K562 (cell line): ENCODE results near the gene CORO2A. TPM values are rescaled to one million over a fixed set of nuclear protein-coding genes. Genes with fewer than 3 reads are reported as not detected.

Source experiments
- ATAC-seq: fragments of 200-7000 bp; cut with Tn5 transposase; 3 replicates; pipeline ENCODE4 v1.9.1; 2020; ENCODE audit warnings: moderate library complexity
- BruUV-seq: library from RNA; stranded (reverse); fragments of 400-500 nt; replicated peaks from 2 replicates; lab custom pipeline; 2021; lab: Mats Ljungman, UMichigan
- CTCF ChIA-PET: fragments of 300-600 bp; formaldehyde crosslinking; extraction: SDS; loops from one replicate; lab custom pipeline; 2021; ENCODE audit warnings: low intra/inter-chr PET ratio; lab: Yijun Ruan, JAX
- POLR2A ChIA-PET: fragments of 300-600, 350-650 bp; sonication (Branson Sonifier 250); formaldehyde crosslinking; extraction: SDS; loops from one replicate; lab custom pipeline; 2021; ENCODE audit warnings: antibody characterized with exemption, inconsistent platforms; lab: Yijun Ruan, JAX
- DNase-seq, 4 experiments: peaks; one replicate each; pipeline versions ENCODE4 v3.0.0 to v3.0.0-alpha.2; 2011 to 2018; ENCODE audit warnings: low spot score in 3 of 4, mixed read lengths in 3 of 4; ENCODE audit errors: extremely low read depth in 1 of 4
- FAIRE-seq: peaks from 2 replicates; lab custom pipeline; 2011; peaks lifted over from hg19 to GRCh38; lab: Jason Lieb, UNC
- H2AFZ ChIP-seq: 2 replicates; pipeline ENCODE4 v1.6.0; 2011; ENCODE audit warnings: low read depth, low read length, control low read depth, inconsistent platforms
- H3K27ac ChIP-seq: fragments of 200-600 bp; 3 replicates; pipeline ENCODE4 v1.8.0; 2011; ENCODE audit warnings: low read depth, mild to moderate bottlenecking, control low read depth, inconsistent platforms, low read length, moderate library complexity, mixed read lengths; ENCODE audit errors: extremely low read depth
- H3K27me3 ChIP-seq, 2 experiments: fragments of 300-600 bp in 1 of 2; 2 replicates in 1 of 2; 3 replicates in 1 of 2; pipeline versions ENCODE4 v1.6.0 to v1.8.0; 2011; ENCODE audit warnings: inconsistent platforms in 2 of 2, low read length in 2 of 2, mild to moderate bottlenecking in 1 of 2, mixed read lengths in 1 of 2, moderate library complexity in 1 of 2; ENCODE audit not compliant: control insufficient read depth in 2 of 2, insufficient read depth in 2 of 2
- H3K36me3 ChIP-seq: fragments of 300-600 bp; 3 replicates; pipeline ENCODE4 v1.8.0; 2011; ENCODE audit warnings: mild to moderate bottlenecking, low read length, inconsistent platforms; ENCODE audit not compliant: control insufficient read depth, insufficient read depth
- H3K4me1 ChIP-seq, 2 experiments: fragments of 200-600 bp in 1 of 2; replicated peaks in 1 of 2; 2 replicates in 1 of 2; 3 replicates in 1 of 2; pipeline versions ENCODE4 v1.5.1 to v1.8.0; 2011; ENCODE audit warnings: inconsistent platforms in 2 of 2, low read length in 2 of 2, mild to moderate bottlenecking in 1 of 2, mixed read lengths in 1 of 2, moderate library complexity in 1 of 2; ENCODE audit not compliant: control insufficient read depth in 2 of 2, insufficient read depth in 2 of 2
- H3K4me2 ChIP-seq: 2 replicates; pipeline ENCODE4 v1.6.1; 2011; ENCODE audit warnings: low read length, control low read depth, inconsistent platforms, mixed read lengths; ENCODE audit not compliant: insufficient read depth
- H3K4me3 ChIP-seq: fragments of 200-600 bp; sonication (generic), shearing (Covaris generic); 2 replicates; pipeline ENCODE4 v1.5.1; 2016; ENCODE audit warnings: control low read depth, inconsistent platforms
- H3K79me2 ChIP-seq: fragments of 200-600 bp; 3 replicates; pipeline ENCODE4 v1.8.0; 2011; ENCODE audit warnings: low read length, inconsistent platforms; ENCODE audit not compliant: control insufficient read depth, insufficient read depth
- H3K9ac ChIP-seq, 2 experiments: 2 replicates each; pipeline versions ENCODE4 v1.6.0 to v1.6.1; 2011; ENCODE audit warnings: low read depth in 2 of 2, low read length in 2 of 2, control low read depth in 1 of 2, inconsistent platforms in 1 of 2, mild to moderate bottlenecking in 1 of 2, mixed read lengths in 1 of 2; ENCODE audit not compliant: insufficient read depth in 1 of 2
- H3K9me1 ChIP-seq: one replicate; pipeline ENCODE4 v1.6.0; 2011; ENCODE audit warnings: inconsistent platforms, mild to moderate bottlenecking, low read length, moderate library complexity; ENCODE audit not compliant: control insufficient read depth, insufficient read depth
- H3K9me3 ChIP-seq: replicated peaks from 2 replicates; pipeline ENCODE4 v1.5.1; 2011; ENCODE audit warnings: low read depth, low read length, inconsistent platforms; ENCODE audit not compliant: control insufficient read depth, insufficient read depth
- H4K20me1 ChIP-seq: replicated peaks from 2 replicates; pipeline ENCODE4 v1.6.1; 2011; ENCODE audit warnings: low read length, inconsistent platforms, mixed read lengths; ENCODE audit not compliant: control insufficient read depth, insufficient read depth
- FOXJ2 ChIP-seq: fragments of 200-800 bp; sonication (Bioruptor generic); IDR thresholded peaks from 2 replicates; pipeline ENCODE4 v1.6.1; 2016; ENCODE audit warnings: missing genetic modification characterization, missing compliant biosample characterization
- HSF4 ChIP-seq: fragments of 250-450 bp; sonication (Bioruptor Pico); IDR thresholded peaks from 2 replicates; pipeline ENCODE4 v2.1.2; 2022; ENCODE audit warnings: mild to moderate bottlenecking, moderate library complexity, borderline replicate concordance
- MEF2D ChIP-seq: conservative IDR thresholded peaks from 2 replicates; pipeline ENCODE4 v1.6.1; 2016; ENCODE audit warnings: low read depth, missing genetic modification characterization, missing compliant biosample characterization
- PHB ChIP-seq: fragments of 250-450 bp; sonication (Bioruptor Pico); IDR thresholded peaks from 2 replicates; pipeline ENCODE4 v1.5.0; 2021
- PHF21A ChIP-seq: fragments of 450-650 bp; IDR thresholded peaks from 2 replicates; pipeline ENCODE4 v1.6.1; 2017; ENCODE audit warnings: low read depth, borderline replicate concordance
- PHTF2 ChIP-seq: fragments of 250-450 bp; sonication (Bioruptor Pico); IDR thresholded peaks from 2 replicates; pipeline ENCODE4 v1.5.0; 2021; ENCODE audit warnings: mild to moderate bottlenecking
- PRPF4 ChIP-seq: fragments of 200-400 bp; formaldehyde crosslinking; IDR thresholded peaks from one replicate; pipeline ENCODE4 v1.6.1; 2017; ENCODE audit warnings: low read length, low read depth, mild to moderate bottlenecking; ENCODE audit not compliant: insufficient read depth, poor library complexity, severe bottlenecking
- RBM34 ChIP-seq: fragments of 200-400 bp; formaldehyde crosslinking; IDR thresholded peaks from 2 replicates; pipeline ENCODE4 v1.6.1; 2018; ENCODE audit warnings: low read length, borderline replicate concordance; ENCODE audit not compliant: insufficient read depth
- RFX7 ChIP-seq: fragments of 250-450 bp; sonication (Bioruptor Pico); IDR thresholded peaks from 2 replicates; pipeline ENCODE4 v1.5.1; 2021; ENCODE audit warnings: mild to moderate bottlenecking
- STAT6 ChIP-seq: sonication (generic); formaldehyde crosslinking; IDR thresholded peaks from 2 replicates; pipeline ENCODE4 v1.8.1; 2023; ENCODE audit warnings: mild to moderate bottlenecking, missing genetic modification reagents
- ZBTB9 ChIP-seq: fragments of 450-650 bp; formaldehyde crosslinking; IDR thresholded peaks from 2 replicates; pipeline ENCODE4 v1.4.0; 2020; ENCODE audit warnings: mild to moderate bottlenecking, moderate library complexity
- ZNF740 ChIP-seq, 3 experiments: fragments of 200-800 bp in 1 of 3; sonication (Bioruptor generic) in 1 of 3; sonication (generic) in 1 of 3; formaldehyde crosslinking in 1 of 3; IDR thresholded peaks; 2 replicates each; pipeline versions ENCODE4 v1.6.1 to v1.8.0; 2016 to 2022; ENCODE audit warnings: mild to moderate bottlenecking in 2 of 3, missing compliant biosample characterization in 2 of 3, missing genetic modification characterization in 2 of 3, missing genetic modification reagents in 1 of 3
- WGBS: fragments of 100-300 bp; shearing (Covaris generic); methylation state at CpG from one replicate; pipeline ENCODE4 v1.1.6; 2016; ENCODE audit warnings: low coverage, mixed read lengths; ENCODE audit not compliant: insufficient coverage; ENCODE audit errors: missing lambda C conversion rate; 5-methylcytosine and 5-hydroxymethylcytosine counted together
- in situ Hi-C: fragments of 300-500 bp; cut with MboI; formaldehyde crosslinking; loops from 4 replicates; pipeline ENCODE4 v1.15.0; 2018; ENCODE audit warnings: inconsistent platforms, mixed read lengths
- intact Hi-C: fragments of 100-400 bp; cut with micrococcal nuclease; formaldehyde crosslinking; loops from 2 replicates; pipeline ENCODE4 v1.14.2; 2022
- polyA plus RNA-seq, 8 experiments: library from polyadenylated mRNA; depleted of rRNA in 4 of 8; stranded (reverse) in 5 of 8; unstranded in 3 of 8; fragments of >200 nt; fragmentation: Nextera tagmentation in 2 of 8; fragmentation: Illumina TruSeq in 1 of 8; extraction: Ambion mirVana in 2 of 8; extraction: Trizol in 1 of 8; gene quantifications; 2 replicates each; pipeline versions ENCODE4 v1.2.1 to v1.2.3, GENCODE V29; 2011 to 2014; ENCODE audit warnings: inconsistent platforms in 1 of 8, missing spikeins in 1 of 8
- total RNA-seq, 7 experiments: library from RNA; depleted of rRNA in 6 of 7; stranded (reverse); fragments of >200 nt in 6 of 7; fragmentation: Illumina TruSeq in 2 of 7; extraction: Trizol in 2 of 7; gene quantifications; 2 replicates each; pipeline versions ENCODE4 v1.2.1 to v1.2.3, GENCODE V29; 2011 to 2021; ENCODE audit warnings: low replicate concordance in 1 of 7

CORO2A gene
- total and polyA plus RNA-seq, 9 of the 15 experiments (the other 6 are each of a cell fraction or from before 2014, with no cell fraction given): 9.5 to 26.6 (median 18.0) TPM

- Histone ChIP-seq H3K27ac (no peak overlapping the region), H3K36me3 (peaks cover 8% of the 10 kb centered on the region; the same call in 2 of the 3 replicates), H3K9me3 (no peaks in the 10 kb centered on the region), H3K9ac (no peak overlapping the region), H3K4me1 (peaks cover 10 to 17% of the 10 kb centered on the region in 2 experiments; a peak in 4 of 5 replicates), H3K27me3 (no peaks in the 10 kb centered on the region), H3K9me1 (peaks cover 6% of the 10 kb centered on the region), H3K4me3 (no peak overlapping the region), H4K20me1 (peaks cover 22% of the 10 kb centered on the region), H3K4me2 (no peak overlapping the region), H2AFZ (no peak overlapping the region), H3K79me2 (peaks cover 34% of the 10 kb centered on the region)
- intact Hi-C loops (no loop called here), in situ Hi-C loops (no loop called here)
- CTCF ChIA-PET: no interaction called here
- POLR2A ChIA-PET: interaction anchor here (1.3 to 1.4 kb wide), 2 partner anchors 10 to 240 kb away, joined by 6 read pairs; partner anchors contain the start of gene TRMO
- ATAC-seq (no peak), DNase-seq (no peak), FAIRE-seq (no peak)
- BruUV-seq: no TSS peak
- TF ChIP-seq PHF21A: no peak
- no peak for TF ChIP-seq RFX7 (CRISPR knock-in tag)
- no peak for TF ChIP-seq PHTF2 (CRISPR knock-in tag)
- no peak for TF ChIP-seq PRPF4
- no peak for TF ChIP-seq ZBTB9
- TF ChIP-seq MEF2D (tag): no peak
- TF ChIP-seq FOXJ2 (tag): no peak
- TF ChIP-seq STAT6 (CRISPR knock-in tag): no peak
- TF ChIP-seq RBM34: no peak
- no peak for TF ChIP-seq ZNF740 (CRISPR knock-in tag; IDR thresholded peaks at IDR 0.05)
- TF ChIP-seq ZNF740 (tag; IDR thresholded peaks at IDR 0.05): no peak
- no peak for TF ChIP-seq PHB (CRISPR knock-in tag)
- no peak for TF ChIP-seq HSF4 (CRISPR knock-in tag)
- WGBS: 87% methylated on average over 12 of the region's 12 CpGs
Measured at GRCh38 chr9:98162613-98163012, 29.8 kb downstream of the CORO2A start.
